K562 (cell line): Measurements from ENCODE around the gene PDLIM5. TPM values are rescaled to one million over a fixed set of nuclear protein-coding genes. Genes with fewer than 3 reads are reported as not detected.

Experiments
- ATAC-seq: fragments of 200-7000 bp; cut with Tn5 transposase; 3 replicates; pipeline ENCODE4 v1.9.1; 2020; ENCODE audit warnings: moderate library complexity
- BruUV-seq: library from RNA; stranded (reverse); fragments of 400-500 nt; replicated peaks from 2 replicates; lab custom pipeline; 2021; lab: Mats Ljungman, UMichigan
- CTCF ChIA-PET: fragments of 300-600 bp; formaldehyde crosslinking; extraction: SDS; loops from one replicate; lab custom pipeline; 2021; ENCODE audit warnings: low intra/inter-chr PET ratio; lab: Yijun Ruan, JAX
- POLR2A ChIA-PET: fragments of 300-600, 350-650 bp; sonication (Branson Sonifier 250); formaldehyde crosslinking; extraction: SDS; loops from one replicate; lab custom pipeline; 2021; ENCODE audit warnings: antibody characterized with exemption, inconsistent platforms; lab: Yijun Ruan, JAX
- DNase-seq, 4 experiments: peaks; one replicate each; pipeline versions ENCODE4 v3.0.0 to v3.0.0-alpha.2; 2011 to 2018; ENCODE audit warnings: low spot score in 3 of 4, mixed read lengths in 3 of 4; ENCODE audit errors: extremely low read depth in 1 of 4
- FAIRE-seq: peaks from 2 replicates; lab custom pipeline; 2011; peaks lifted over from hg19 to GRCh38; lab: Jason Lieb, UNC
- H2AFZ ChIP-seq: 2 replicates; pipeline ENCODE4 v1.6.0; 2011; ENCODE audit warnings: low read depth, low read length, control low read depth, inconsistent platforms
- H3K27ac ChIP-seq: fragments of 200-600 bp; 3 replicates; pipeline ENCODE4 v1.8.0; 2011; ENCODE audit warnings: low read depth, mild to moderate bottlenecking, control low read depth, inconsistent platforms, low read length, moderate library complexity, mixed read lengths; ENCODE audit errors: extremely low read depth
- H3K27me3 ChIP-seq, 2 experiments: fragments of 300-600 bp in 1 of 2; 2 replicates in 1 of 2; 3 replicates in 1 of 2; pipeline versions ENCODE4 v1.6.0 to v1.8.0; 2011; ENCODE audit warnings: inconsistent platforms in 2 of 2, low read length in 2 of 2, mild to moderate bottlenecking in 1 of 2, mixed read lengths in 1 of 2, moderate library complexity in 1 of 2; ENCODE audit not compliant: control insufficient read depth in 2 of 2, insufficient read depth in 2 of 2
- H3K36me3 ChIP-seq: fragments of 300-600 bp; 3 replicates; pipeline ENCODE4 v1.8.0; 2011; ENCODE audit warnings: mild to moderate bottlenecking, low read length, inconsistent platforms; ENCODE audit not compliant: control insufficient read depth, insufficient read depth
- H3K4me1 ChIP-seq, 2 experiments: fragments of 200-600 bp in 1 of 2; replicated peaks in 1 of 2; 2 replicates in 1 of 2; 3 replicates in 1 of 2; pipeline versions ENCODE4 v1.5.1 to v1.8.0; 2011; ENCODE audit warnings: inconsistent platforms in 2 of 2, low read length in 2 of 2, mild to moderate bottlenecking in 1 of 2, mixed read lengths in 1 of 2, moderate library complexity in 1 of 2; ENCODE audit not compliant: control insufficient read depth in 2 of 2, insufficient read depth in 2 of 2
- H3K4me2 ChIP-seq: 2 replicates; pipeline ENCODE4 v1.6.1; 2011; ENCODE audit warnings: low read length, control low read depth, inconsistent platforms, mixed read lengths; ENCODE audit not compliant: insufficient read depth
- H3K4me3 ChIP-seq: fragments of 200-600 bp; sonication (generic), shearing (Covaris generic); 2 replicates; pipeline ENCODE4 v1.5.1; 2016; ENCODE audit warnings: control low read depth, inconsistent platforms
- H3K79me2 ChIP-seq: fragments of 200-600 bp; 3 replicates; pipeline ENCODE4 v1.8.0; 2011; ENCODE audit warnings: low read length, inconsistent platforms; ENCODE audit not compliant: control insufficient read depth, insufficient read depth
- H3K9ac ChIP-seq, 2 experiments: 2 replicates each; pipeline versions ENCODE4 v1.6.0 to v1.6.1; 2011; ENCODE audit warnings: low read depth in 2 of 2, low read length in 2 of 2, control low read depth in 1 of 2, inconsistent platforms in 1 of 2, mild to moderate bottlenecking in 1 of 2, mixed read lengths in 1 of 2; ENCODE audit not compliant: insufficient read depth in 1 of 2
- H3K9me1 ChIP-seq: one replicate; pipeline ENCODE4 v1.6.0; 2011; ENCODE audit warnings: inconsistent platforms, mild to moderate bottlenecking, low read length, moderate library complexity; ENCODE audit not compliant: control insufficient read depth, insufficient read depth
- H3K9me3 ChIP-seq: replicated peaks from 2 replicates; pipeline ENCODE4 v1.5.1; 2011; ENCODE audit warnings: low read depth, low read length, inconsistent platforms; ENCODE audit not compliant: control insufficient read depth, insufficient read depth
- H4K20me1 ChIP-seq: replicated peaks from 2 replicates; pipeline ENCODE4 v1.6.1; 2011; ENCODE audit warnings: low read length, inconsistent platforms, mixed read lengths; ENCODE audit not compliant: control insufficient read depth, insufficient read depth
- BMI1 ChIP-seq: fragments of 150-350 bp; IDR thresholded peaks from 2 replicates; pipeline ENCODE4 v1.6.1; 2014; ENCODE audit warnings: low read length
- FUS ChIP-seq: fragments of 200-400 bp; formaldehyde crosslinking; optimal IDR thresholded peaks from 2 replicates; pipeline ENCODE3; 2017; ENCODE audit warnings: low read depth, low read length
- ID3 ChIP-seq, 2 experiments: fragments of 250-450 bp in 1 of 2; fragments of 450-650 bp in 1 of 2; sonication (Bioruptor Pico) in 1 of 2; IDR thresholded peaks; 2 replicates each; pipeline versions ENCODE4 v1.6.1 to v1.8.0; 2016 to 2021; ENCODE audit warnings: mild to moderate bottlenecking in 2 of 2, moderate library complexity in 2 of 2, missing compliant biosample characterization in 1 of 2, missing genetic modification characterization in 1 of 2
- NRF1 ChIP-seq, 2 experiments: fragments of 450-650 bp; IDR thresholded peaks in 1 of 2; conservative IDR thresholded peaks in 1 of 2; 2 replicates each; pipeline ENCODE4 v1.6.1; 2014; ENCODE audit warnings: mild to moderate bottlenecking in 2 of 2
- TOE1 ChIP-seq, 2 experiments: fragments of 450-650 bp in 1 of 2; sonication (generic) in 1 of 2; formaldehyde crosslinking in 1 of 2; IDR thresholded peaks; 2 replicates each; pipeline versions ENCODE4 v1.7.1 to v1.8.0; 2016 to 2022; ENCODE audit warnings: borderline replicate concordance in 2 of 2, mild to moderate bottlenecking in 2 of 2, antibody characterized with exemption in 1 of 2, inconsistent platforms in 1 of 2, low read depth in 1 of 2, missing genetic modification reagents in 1 of 2, moderate library complexity in 1 of 2
- TRIM25 ChIP-seq: fragments of 450-650 bp; IDR thresholded peaks from 2 replicates; pipeline ENCODE4 v1.7.0; 2016; ENCODE audit warnings: borderline replicate concordance
- WGBS: fragments of 100-300 bp; shearing (Covaris generic); methylation state at CpG from one replicate; pipeline ENCODE4 v1.1.6; 2016; ENCODE audit warnings: low coverage, mixed read lengths; ENCODE audit not compliant: insufficient coverage; ENCODE audit errors: missing lambda C conversion rate; 5-methylcytosine and 5-hydroxymethylcytosine counted together
- in situ Hi-C: fragments of 300-500 bp; cut with MboI; formaldehyde crosslinking; loops from 4 replicates; pipeline ENCODE4 v1.15.0; 2018; ENCODE audit warnings: inconsistent platforms, mixed read lengths
- intact Hi-C: fragments of 100-400 bp; cut with micrococcal nuclease; formaldehyde crosslinking; loops from 2 replicates; pipeline ENCODE4 v1.14.2; 2022
- polyA plus RNA-seq, 8 experiments: library from polyadenylated mRNA; depleted of rRNA in 4 of 8; stranded (reverse) in 5 of 8; unstranded in 3 of 8; fragments of >200 nt; fragmentation: Nextera tagmentation in 2 of 8; fragmentation: Illumina TruSeq in 1 of 8; extraction: Ambion mirVana in 2 of 8; extraction: Trizol in 1 of 8; gene quantifications; 2 replicates each; pipeline versions ENCODE4 v1.2.1 to v1.2.3, GENCODE V29; 2011 to 2014; ENCODE audit warnings: inconsistent platforms in 1 of 8, missing spikeins in 1 of 8
- total RNA-seq, 7 experiments: library from RNA; depleted of rRNA in 6 of 7; stranded (reverse); fragments of >200 nt in 6 of 7; fragmentation: Illumina TruSeq in 2 of 7; extraction: Trizol in 2 of 7; gene quantifications; 2 replicates each; pipeline versions ENCODE4 v1.2.1 to v1.2.3, GENCODE V29; 2011 to 2021; ENCODE audit warnings: low replicate concordance in 1 of 7
- TF ChIP-seq, protein P1 (sequence below), 2 experiments: fragments of 450-650 bp; IDR thresholded peaks; 2 replicates each; pipeline ENCODE4 v1.6.1; 2016; ENCODE audit warnings: mild to moderate bottlenecking in 2 of 2, borderline replicate concordance in 1 of 2, low read depth in 1 of 2, moderate library complexity in 1 of 2

Gene PDLIM5
- total and polyA plus RNA-seq, 9 of the 15 experiments (the other 6 are each of a cell fraction or from before 2014, with no cell fraction given) = 36.9 to 127 (median 62.5) TPM

DNA sequence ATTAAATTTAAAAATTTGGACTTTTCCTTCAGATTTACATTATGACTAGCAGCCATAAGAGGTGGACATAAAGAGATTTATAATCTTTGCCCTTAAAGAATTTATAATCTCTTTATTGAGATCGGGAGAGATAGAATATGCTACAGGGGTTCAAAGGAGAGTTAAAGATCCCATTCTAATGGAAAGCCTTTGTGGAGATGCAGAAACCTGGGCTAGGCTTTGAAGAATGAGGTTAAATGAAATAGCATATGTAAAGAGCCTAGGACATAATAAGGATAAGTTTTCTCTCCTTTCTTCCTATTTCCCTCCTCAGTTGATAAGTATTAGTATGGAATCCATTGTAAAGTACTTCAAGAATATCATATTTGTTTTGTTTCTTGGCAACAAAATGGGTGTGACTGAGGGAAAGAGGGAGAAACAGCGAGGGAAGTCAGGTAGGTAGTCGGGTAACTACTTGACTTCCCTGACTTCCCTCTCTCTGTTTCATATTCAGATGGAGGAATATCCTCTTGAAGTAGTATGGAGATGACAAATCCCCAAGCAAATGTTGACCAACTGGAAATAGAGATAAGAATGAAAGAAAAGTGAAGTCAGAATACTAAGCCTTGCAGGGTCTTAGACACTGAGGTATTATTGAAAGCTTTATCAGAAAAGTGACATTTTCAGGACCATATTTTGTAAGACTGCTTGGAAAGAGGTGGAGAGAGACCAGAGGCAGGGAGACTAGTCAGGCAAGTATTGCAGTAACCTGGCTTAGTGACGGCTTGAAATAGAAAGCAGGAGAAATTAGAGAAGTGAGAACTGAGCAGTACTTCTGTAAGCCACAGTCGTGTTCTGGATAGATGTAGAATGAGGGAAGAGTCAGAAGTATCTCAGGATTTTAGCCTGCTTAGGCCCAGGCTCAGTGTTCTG, 82.9 kb downstream of the PDLIM5 start:
- Histone ChIP-seq H3K9ac (peak overlapping the region; percentile 69 to 84), H3K4me2 (peak overlapping the region; percentile 78), H3K4me3 (peak overlapping the region; percentile 8; the same call in 1 of the 2 replicates)
- TF ChIP-seq TRIM25 (no peak), FUS (no peak), BMI1 (no peak), TOE1 (IDR thresholded peaks at IDR 0.05; ENCODE audit: borderline replicate concordance) (0 out of 2 replicates have a peak, but pooled peaks have one; percentile 29), TOE1 (CRISPR knock-in tag; IDR thresholded peaks at IDR 0.05; ENCODE audit: borderline replicate concordance, low read depth) (no peak), ID3 (CRISPR knock-in tag; IDR thresholded peaks at IDR 0.05) (no peak), ID3 (tag; IDR thresholded peaks at IDR 0.05) (no peak), NRF1 (conservative IDR thresholded peaks at IDR 0.05 in 1 of 2, IDR thresholded peaks at IDR 0.05 in 1 of 2) (no peak)
- TF ChIP-seq, protein P1, sequence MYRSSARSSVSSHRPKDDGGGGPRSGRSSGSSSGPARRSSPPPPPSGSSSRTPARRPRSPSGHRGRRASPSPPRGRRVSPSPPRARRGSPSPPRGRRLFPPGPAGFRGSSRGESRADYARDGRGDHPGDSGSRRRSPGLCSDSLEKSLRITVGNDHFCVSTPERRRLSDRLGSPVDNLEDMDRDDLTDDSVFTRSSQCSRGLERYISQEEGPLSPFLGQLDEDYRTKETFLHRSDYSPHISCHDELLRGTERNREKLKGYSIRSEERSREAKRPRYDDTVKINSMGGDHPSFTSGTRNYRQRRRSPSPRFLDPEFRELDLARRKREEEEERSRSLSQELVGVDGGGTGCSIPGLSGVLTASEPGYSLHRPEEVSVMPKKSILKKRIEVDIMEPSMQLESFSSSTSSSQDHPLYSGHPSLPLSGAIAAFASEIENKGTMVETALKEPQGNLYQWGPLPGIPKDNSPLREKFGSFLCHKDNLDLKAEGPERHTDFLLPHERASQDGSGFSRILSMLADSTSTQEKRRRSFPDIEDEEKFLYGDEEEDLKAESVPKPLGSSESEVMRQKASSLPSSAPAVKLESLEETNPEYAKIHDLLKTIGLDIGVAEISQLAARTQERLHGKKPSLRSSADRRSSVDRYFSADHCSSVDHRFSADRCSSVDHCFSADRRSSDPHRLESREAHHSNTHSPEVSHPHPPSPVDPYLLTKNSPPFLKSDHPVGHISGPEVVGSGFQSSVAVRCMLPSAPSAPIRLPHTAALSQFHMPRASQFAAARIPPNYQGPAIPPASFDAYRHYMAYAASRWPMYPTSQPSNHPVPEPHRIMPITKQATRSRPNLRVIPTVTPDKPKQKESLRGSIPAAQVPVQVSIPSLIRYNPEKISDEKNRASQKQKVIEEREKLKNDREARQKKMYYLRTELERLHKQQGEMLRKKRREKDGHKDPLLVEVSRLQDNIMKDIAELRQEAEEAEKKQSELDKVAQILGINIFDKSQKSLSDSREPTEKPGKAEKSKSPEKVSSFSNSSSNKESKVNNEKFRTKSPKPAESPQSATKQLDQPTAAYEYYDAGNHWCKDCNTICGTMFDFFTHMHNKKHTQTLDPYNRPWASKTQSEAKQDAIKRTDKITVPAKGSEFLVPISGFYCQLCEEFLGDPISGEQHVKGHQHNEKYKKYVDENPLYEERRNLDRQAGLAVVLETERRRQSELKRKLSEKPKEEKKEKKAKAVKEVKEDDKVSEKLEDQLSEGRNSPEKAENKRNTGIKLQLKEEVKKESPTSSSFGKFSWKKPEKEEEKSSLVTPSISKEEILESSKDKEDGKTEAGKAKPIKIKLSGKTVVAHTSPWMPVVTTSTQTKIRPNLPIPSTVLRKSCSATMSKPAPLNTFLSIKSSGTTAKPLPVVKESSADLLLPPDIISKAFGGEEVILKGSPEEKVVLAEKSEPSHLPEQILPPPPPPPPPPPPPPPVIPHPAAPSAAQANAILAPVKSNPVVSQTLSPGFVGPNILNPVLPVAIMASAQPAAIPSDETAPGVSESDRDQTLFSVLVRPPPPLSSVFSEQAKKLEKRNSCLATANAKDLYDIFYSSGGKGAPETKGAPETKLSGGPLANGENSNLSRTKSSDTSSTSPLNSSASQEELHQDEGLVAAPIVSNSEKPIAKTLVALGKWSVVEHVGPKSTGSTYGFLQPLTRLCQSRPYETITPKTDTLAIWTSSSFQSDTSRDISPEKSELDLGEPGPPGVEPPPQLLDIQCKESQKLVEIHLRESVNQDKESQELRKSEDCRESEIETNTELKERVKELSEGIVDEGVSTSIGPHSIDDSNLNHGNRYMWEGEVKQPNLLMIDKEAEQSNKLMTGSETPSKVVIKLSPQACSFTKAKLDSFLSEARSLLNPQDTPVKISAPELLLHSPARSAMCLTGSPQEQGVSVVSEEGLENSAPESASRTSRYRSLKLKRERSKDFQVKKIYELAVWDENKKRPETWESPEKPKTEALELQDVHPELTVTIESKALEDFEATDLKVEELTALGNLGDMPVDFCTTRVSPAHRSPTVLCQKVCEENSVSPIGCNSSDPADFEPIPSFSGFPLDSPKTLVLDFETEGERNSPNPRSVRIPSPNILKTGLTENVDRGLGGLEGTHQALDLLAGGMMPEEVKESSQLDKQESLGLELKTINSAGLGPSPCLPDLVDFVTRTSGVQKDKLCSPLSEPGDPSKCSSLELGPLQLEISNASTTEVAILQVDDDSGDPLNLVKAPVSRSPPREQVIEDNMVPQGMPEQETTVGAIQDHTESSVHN (IDR thresholded peaks at IDR 0.05; ENCODE audit: borderline replicate concordance in 1 of 2, low read depth in 1 of 2) = no peak

More for the DNA sequence above, 82.9 kb downstream of the PDLIM5 start:
- in situ Hi-C loops = no loop called here
- H3K36me3 ChIP-seq = no peaks in the 10 kb centered on the region
- H3K27ac ChIP-seq = peak overlapping the region; percentile 95
- no TSS peak for BruUV-seq
- H2AFZ ChIP-seq = peak overlapping the region; percentile 63
- no peaks in the 10 kb centered on the region for H3K27me3 ChIP-seq
- peaks cover 88% of the 10 kb centered on the region for H3K79me2 ChIP-seq
- no peaks in the 10 kb centered on the region for H4K20me1 ChIP-seq
- ChIA-PET CTCF (no interaction called here), POLR2A (no interaction called here)
- intact Hi-C loops = loop anchor here (1.0 to 5.0 kb wide), 4 partner anchors 16 to 127 kb away; no protein-coding TSS in a partner anchor
- 1% methylated on average over 5 of the region's 5 CpGs for whole genome bisulfite sequencing
- peak; percentile 53 to 80 (median 58) for DNase-seq
- H3K9me1 ChIP-seq = no peaks in the 10 kb centered on the region
- peak; percentile 85 for FAIRE-seq
- H3K4me1 ChIP-seq = peaks cover 13 to 48% of the 10 kb centered on the region in 2 experiments
- H3K9me3 ChIP-seq = no peaks in the 10 kb centered on the region
- peak; percentile 76 for ATAC-seq
